Lower leg skin (tissue), 4 donors: ENCODE measurements around the gene MYBL2. TPM values are rescaled to one million over a fixed set of nuclear protein-coding genes. Genes with fewer than 3 reads are reported as not detected.

ENCODE experiments used
- DNase-seq, 2 donors: peaks; one replicate each; pipeline ENCODE4 v3.0.0-alpha.2; 2019; ENCODE audit warnings: low spot score in 2 of 2
- H3K4me3 ChIP-seq: fragments of 200-600 bp; sonication (generic); 2 replicates; pipeline ENCODE4 v1.5.1; 2017; ENCODE audit warnings: mild to moderate bottlenecking, low read depth; ENCODE audit not compliant: poor library complexity, severe bottlenecking
- POLR2A ChIP-seq, 2 donors: fragments of 450-650 bp; IDR thresholded peaks; one replicate each; pipeline ENCODE4 v1.6.1; 2016 to 2017; ENCODE audit warnings: antibody characterized with exemption in 2 of 2, mild to moderate bottlenecking in 1 of 2, moderate library complexity in 1 of 2
- WGBS, 2 donors: methylation state at CpG; one replicate each; pipeline ENCODE4 v1.1.5; 2018; 5-methylcytosine and 5-hydroxymethylcytosine counted together
- intact Hi-C: fragments of 100-400 bp; cut with DNase I; formaldehyde crosslinking; loops from one replicate; pipeline ENCODE4 v1.15.0; 2023; ENCODE audit warnings: low total_unique reads
- total RNA-seq, 4 donors: library from RNA; depleted of rRNA; stranded (reverse); fragments of >200 nt; gene quantifications; one replicate each; pipeline ENCODE4 v1.1.0, GENCODE V29; 2016
- TF ChIP-seq, protein P1 (sequence below), 3 donors: fragments of 450-650 bp; IDR thresholded peaks; one replicate each; pipeline ENCODE4 v1.5.1; 2016; ENCODE audit warnings: antibody characterized with exemption in 3 of 3, mild to moderate bottlenecking in 3 of 3, moderate library complexity in 2 of 3

MYBL2 gene
- total RNA-seq, 4 donors from 2014 or later: 0.19 to 1.2 (median 0.71) TPM

- no peak for TF ChIP-seq POLR2A (IDR thresholded peaks at IDR 0.05)
- TF ChIP-seq, protein P1, sequence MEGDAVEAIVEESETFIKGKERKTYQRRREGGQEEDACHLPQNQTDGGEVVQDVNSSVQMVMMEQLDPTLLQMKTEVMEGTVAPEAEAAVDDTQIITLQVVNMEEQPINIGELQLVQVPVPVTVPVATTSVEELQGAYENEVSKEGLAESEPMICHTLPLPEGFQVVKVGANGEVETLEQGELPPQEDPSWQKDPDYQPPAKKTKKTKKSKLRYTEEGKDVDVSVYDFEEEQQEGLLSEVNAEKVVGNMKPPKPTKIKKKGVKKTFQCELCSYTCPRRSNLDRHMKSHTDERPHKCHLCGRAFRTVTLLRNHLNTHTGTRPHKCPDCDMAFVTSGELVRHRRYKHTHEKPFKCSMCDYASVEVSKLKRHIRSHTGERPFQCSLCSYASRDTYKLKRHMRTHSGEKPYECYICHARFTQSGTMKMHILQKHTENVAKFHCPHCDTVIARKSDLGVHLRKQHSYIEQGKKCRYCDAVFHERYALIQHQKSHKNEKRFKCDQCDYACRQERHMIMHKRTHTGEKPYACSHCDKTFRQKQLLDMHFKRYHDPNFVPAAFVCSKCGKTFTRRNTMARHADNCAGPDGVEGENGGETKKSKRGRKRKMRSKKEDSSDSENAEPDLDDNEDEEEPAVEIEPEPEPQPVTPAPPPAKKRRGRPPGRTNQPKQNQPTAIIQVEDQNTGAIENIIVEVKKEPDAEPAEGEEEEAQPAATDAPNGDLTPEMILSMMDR (IDR thresholded peaks at IDR 0.05): no peak
- H3K4me3 ChIP-seq: no peak overlapping the region
- 91 to 92% methylated on average over 9 of the region's 9 CpGs for WGBS, 2 donors
- no peak for DNase-seq
- intact Hi-C loops: no loop called here
Measured at GRCh38 chr20:43690943-43691598, 24.2 kb downstream of the MYBL2 start.

GRCh38 chr20:43691928-43692524, 25.1 kb downstream of the MYBL2 start:
- WGBS, 2 donors: 85 to 92% methylated on average over 5 of the region's 5 CpGs

GRCh38 chr20:43694763-43695162, 27.8 kb downstream of the MYBL2 start:
- no peak overlapping the region for H3K4me3 ChIP-seq
- TF ChIP-seq, protein P1 (IDR thresholded peaks at IDR 0.05): no peak
- no peak for TF ChIP-seq POLR2A (IDR thresholded peaks at IDR 0.05)
- 93 to 95% methylated on average over 3 of the region's 3 CpGs for WGBS, 2 donors
- no peak for DNase-seq
- intact Hi-C loops: no loop called here

More at GRCh38 chr20:43691928-43692524, 25.1 kb downstream of the MYBL2 start:
- no peak for TF ChIP-seq POLR2A (IDR thresholded peaks at IDR 0.05)
- TF ChIP-seq, protein P1 (IDR thresholded peaks at IDR 0.05): no peak
- H3K4me3 ChIP-seq: no peak overlapping the region
- DNase-seq: no peak
- intact Hi-C loops: no loop called here

DNA sequence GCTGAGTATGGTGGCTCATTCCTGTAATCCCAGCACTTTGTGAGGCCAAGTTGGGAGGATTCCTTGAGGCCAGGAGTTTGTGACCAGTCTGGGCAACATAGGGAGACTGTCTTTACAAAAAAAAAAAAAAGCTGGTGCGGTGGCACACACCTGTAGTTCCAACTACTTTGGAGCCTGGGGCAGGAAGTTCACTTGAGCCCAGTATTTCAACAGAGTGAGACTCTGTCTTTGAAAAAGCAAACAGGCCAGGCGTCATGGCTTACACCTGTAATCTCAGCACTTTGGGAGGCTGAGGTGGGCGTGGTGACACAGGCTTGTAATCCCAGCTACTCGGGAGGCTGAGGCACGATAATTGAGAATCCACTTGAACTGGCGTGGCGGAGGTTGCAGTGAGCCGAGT, 28.7 kb downstream of the MYBL2 start:
- TF ChIP-seq POLR2A (IDR thresholded peaks at IDR 0.05): no peak
- TF ChIP-seq, protein P1 (IDR thresholded peaks at IDR 0.05): no peak
- no peak for DNase-seq
- 87 to 95% methylated on average over 8 of the region's 8 CpGs for WGBS, 2 donors
- intact Hi-C loops: no loop called here
- H3K4me3 ChIP-seq: no peak overlapping the region

GRCh38 chr20:43699941-43700565, 33.1 kb downstream of the MYBL2 start:
- no peak for DNase-seq
- H3K4me3 ChIP-seq: no peak overlapping the region
- TF ChIP-seq POLR2A (IDR thresholded peaks at IDR 0.05): no peak
- TF ChIP-seq, protein P1 (IDR thresholded peaks at IDR 0.05): no peak
- intact Hi-C loops: no loop called here
- 90 to 93% methylated on average over 8 of the region's 8 CpGs for WGBS, 2 donors
